ENCODE data around the gene ZC3H12C.

ZC3H12C gene

DNA sequence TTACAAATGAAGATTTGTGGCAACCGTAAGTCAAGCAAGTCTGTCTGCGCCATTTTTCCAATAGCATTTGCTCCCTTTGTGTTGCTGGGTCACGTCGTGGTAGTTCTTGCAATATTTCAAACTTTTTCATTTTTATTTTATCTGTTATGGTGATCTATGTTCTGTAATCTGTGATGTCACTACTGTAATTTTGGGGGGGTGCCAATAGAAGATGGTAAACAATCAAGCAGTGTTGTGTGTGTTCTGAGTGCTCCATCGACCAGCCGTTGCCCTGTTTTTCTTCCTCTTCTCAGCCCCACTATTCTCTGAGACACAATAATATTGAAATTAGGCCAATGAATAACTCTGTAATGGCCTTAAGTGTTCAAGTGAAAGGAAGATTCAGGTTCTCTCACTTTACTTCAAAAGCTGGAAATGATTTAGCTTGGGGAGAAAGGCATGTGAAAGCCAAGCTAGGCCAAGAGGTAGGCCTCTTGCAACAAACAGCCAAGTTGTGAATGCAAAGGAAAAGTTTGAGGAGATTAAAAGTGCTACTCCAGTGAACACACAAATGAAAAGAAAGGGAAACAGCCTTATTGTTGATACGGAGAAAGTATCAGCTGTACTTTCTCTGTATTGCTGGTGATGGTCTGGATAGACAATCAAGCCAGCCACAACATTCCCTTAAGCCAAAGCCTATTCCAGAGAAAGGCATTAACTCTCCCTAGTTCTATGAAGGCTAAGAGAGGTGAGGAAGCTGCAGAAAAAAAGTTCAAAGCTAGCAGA lies 7.5 kb downstream of the ZC3H12C start:
- DNase-seq: no peak

DNA sequence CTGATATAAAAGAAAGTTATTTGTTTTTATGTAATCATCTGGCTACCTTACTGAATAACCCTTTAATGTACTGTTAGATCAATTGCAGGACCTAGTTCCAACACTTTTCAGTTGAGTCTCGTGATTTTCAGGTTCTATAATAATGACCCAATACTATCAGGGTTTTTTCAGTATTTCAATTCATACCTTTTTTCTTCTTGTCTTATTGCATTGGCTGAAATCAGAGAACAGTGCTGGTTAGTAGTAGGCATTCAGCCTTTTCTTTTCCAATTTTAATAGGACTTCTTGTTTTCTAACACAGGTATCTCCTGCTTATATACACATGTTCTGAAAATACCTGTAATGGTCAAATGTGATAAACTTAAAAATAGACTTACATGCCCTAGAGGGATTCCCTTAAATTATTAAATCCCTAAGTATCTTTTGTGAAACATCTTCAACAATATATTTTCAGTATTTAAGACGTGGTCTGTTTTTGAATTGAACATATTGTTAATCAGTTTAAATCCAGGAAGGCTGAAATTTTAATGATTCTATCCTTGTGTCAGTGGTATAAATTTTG lies 13.6 kb downstream of the ZC3H12C start:
- DNase-seq: no peak

DNA sequence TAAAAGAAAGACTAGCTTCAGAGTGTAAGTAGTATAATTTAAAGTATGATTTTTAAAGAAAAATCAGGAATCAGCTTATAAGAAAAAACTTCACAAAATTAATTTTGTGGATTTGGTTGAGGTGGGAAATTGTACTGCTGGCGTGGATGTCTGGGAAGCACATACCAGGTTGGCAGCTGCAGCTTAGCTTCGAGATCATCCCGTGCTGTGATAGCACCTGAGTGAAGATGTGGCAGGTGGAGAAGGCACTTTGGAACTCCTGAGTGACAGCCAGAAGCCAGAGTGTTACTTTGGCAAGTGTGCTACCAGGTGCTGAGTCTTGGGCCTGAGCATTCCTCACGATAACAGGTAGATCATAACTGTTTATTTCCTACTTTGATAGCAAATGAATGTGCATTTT lies 17.7 kb downstream of the ZC3H12C start:
- no peak for DNase-seq

DNA sequence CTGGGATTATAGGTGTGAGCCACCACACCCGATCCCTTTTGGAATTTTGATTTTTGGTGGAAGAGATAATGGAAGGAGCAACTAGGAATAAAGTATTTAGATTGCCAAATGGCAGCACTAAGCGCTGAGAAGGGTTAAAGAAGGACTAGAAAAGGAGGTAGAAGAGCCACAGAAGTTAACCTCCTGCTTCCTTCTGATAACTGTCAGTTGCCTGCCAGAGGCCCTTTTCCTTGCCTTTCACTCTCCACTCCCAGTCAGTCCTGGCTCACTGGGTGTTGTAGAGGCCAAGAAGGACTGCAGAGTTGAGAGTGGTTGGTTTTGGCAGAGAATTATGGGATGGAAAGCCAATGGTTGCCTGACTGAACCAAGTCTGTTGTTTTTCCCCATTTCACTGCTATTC lies 19.3 kb downstream of the ZC3H12C start:
- no peak for DNase-seq

DNA sequence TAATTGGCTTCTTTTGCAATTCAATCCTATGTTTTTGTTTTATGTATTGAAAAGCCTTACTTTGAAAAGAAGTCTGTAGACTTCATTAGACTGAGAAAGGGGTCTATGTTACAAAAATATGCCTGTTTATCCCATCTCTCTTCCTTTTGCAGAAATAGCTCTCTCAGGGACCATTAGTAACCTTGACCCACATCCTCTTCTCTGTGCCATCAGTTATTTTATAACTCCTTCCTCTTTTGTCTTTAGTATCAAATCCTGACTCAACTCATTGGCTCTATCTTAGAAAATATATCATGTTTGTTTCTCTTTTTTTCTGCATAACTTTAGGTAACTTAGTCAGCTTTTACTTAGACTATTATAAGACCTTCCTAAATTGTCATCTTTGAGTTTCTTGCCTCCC lies 20.3 kb downstream of the ZC3H12C start:
- DNase-seq: no peak

DNA sequence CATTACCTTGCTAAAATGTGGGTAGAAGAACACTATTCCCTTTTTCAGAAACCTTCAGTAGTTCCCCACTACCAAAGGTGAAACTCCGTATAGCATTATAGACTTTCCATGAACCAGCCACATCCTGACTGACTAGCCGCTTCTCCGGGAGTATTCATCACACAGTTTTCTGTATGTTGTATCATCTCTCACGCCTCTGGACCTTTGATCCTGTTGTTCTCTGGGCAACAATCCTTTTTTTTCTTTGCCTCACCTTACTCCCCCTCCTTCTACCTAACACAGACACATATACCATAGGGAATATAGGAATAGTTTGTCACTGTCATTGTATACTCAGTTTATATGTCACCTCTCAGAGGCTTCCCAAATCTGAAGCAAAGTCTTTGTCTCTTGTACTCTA lies 20.8 kb downstream of the ZC3H12C start:
- DNase-seq: no peak

DNA sequence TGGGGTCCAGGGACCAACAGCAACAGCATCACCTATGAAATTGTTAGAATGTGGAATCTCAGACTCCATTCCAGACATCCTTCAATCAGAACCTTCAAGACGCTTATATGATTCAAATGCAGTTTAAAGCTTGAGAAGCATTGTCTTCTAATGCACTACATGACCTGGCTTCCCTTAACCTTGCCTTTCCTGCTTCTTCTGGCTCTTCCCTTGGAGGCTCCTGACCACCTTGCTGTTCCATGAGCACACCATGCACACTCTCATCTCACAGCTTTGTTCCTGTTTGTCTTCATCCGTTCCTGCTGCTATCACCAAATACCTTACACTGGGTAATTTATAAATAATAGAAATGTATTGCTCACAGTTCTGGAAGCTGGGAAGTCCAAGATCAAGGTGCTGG lies 26.1 kb downstream of the ZC3H12C start:
- no peak for DNase-seq

DNA sequence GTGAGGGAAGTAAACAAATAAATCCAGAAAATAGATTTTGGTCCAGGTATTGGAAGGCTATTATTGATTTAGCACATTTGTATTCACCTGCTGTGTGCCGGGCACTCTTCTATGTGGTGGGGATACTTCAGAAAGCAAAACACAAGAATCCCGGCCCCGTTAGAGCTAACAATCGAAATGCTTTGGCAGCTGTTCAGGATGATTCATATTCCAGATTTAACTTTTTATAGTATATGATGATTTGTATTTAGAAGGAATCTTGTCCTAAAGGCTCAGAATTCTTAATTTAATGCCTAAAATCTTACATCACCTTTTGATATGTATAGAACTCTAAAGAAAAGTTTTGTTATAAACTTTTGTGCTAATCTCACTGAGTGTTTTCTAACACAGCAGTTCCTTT lies 28.0 kb downstream of the ZC3H12C start:
- DNase-seq: no peak

DNA sequence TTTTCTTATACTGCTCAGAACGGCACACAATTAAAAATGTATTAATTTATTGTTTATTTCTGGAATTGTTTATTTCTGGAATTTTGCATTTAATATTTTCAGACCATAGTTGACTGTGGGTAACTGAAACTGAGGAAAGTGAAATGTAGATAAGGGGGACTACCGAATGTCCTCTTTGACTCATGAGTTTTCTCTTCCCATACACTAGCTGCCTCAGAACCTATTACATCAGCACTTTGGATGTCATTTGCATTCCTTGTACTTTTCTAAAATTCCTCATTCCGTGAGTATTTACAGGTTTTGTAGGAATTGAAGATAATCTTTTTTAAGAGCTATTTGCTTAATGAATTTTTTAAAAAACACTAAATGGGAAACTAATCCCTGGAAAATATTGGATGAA lies 29.8 kb downstream of the ZC3H12C start:
- DNase-seq: no peak

DNA sequence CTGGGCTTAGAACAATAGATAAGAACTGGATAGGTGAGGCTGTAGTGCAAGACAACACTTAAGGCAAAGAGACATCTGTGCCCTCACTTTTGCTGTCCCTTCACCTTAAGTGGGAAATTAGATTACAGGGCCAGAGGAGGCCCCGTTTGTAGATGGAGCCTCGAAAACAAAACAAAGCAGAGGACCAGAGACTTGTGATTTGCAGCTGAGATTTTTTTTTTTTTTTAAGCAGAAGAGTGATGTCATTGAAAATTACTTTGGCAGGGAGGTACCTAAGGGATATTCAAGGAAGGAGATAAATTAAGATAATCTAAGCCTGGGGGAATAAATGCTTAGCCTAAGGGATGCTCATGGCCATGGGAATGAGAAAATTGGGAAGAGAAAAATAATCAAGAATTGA lies 31.4 kb downstream of the ZC3H12C start:
- DNase-seq: no peak

DNA sequence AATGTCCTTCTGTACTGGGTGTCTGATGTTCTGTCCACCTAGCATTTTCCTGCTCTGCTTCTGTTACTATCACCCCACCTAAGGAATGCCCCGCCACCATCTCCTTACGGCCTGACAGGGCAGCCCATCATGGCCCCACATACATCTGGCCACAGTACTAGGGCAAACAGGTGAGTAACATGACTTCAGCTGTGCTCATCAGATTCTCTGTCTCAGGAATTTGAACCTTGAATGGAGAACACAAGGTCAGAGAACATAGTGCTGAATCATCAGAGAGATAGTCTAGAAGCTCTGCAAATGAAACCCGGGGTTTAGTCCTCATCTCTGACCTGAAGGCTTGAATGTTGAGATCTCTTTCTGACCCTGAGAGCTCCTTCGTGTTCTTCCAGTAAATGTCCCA lies 32.4 kb downstream of the ZC3H12C start:
- DNase-seq: no peak

DNA sequence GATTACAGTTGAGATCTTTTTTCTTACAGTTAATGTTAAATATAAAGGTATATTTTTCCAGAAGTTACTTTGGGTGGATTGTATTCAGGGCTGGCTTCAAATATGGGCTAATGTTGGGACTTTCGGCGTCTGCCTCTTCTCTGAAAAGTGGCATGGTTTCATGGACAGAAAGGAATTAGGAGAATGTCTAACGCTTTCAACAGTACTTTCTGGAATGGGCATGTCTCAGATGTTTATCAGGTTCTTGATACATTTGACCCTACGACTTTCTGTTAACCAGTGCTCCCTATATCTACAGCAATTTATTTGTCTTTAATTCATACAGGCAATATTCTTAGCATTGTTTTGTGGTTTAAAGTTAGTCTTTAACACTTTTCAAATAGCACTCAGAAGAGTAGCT lies 33.7 kb downstream of the ZC3H12C start:
- DNase-seq: no peak

DNA sequence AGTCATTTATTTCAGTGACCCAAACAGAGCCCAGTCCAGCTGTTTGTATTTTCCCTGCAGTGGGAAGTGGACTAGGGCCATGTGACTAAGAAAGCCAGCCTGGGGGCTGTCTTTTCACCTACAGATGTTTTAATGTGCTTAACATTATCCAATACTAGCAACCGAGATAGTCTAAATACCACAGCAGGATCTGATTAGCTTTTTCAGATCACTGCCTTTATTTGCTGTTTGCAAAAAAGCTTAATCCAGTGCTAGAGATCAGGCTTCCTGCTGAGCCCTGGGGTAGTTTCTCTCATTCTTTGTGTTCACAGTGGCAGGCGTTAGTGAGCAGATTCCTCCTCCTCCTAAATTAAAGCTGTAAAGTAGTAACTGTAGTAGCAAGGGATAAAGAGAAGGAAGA lies 35.0 kb downstream of the ZC3H12C start:
- no peak for DNase-seq

DNA sequence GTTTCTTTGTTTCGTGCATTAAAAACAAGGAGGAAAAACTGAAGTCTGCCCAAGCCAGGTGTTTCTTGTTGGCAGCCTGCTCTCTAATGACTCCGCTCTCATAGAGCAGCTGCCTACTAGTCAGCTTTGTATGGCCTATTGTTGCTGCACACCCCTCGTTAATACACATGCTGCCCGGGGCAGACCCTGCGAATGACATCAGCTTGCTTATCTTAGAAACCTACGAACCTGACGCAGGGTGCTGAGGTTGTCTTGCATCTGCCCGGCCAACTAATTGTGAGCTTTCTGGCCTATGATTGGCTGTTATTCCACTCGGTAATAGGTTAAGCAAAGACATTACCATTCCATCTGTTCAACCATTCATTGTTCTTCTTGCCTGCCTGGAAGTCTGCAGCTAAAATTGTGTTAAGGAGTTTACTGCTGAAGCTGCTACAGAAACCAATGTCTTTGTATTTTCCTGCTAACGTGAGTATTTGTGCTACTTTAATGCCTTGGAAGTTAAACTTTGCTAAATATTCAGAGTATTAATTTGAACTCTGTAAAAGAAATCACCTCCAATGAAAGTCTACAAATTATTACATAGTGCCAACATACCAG lies 37.5 kb downstream of the ZC3H12C start:
- peak; percentile 99 for DNase-seq

DNA sequence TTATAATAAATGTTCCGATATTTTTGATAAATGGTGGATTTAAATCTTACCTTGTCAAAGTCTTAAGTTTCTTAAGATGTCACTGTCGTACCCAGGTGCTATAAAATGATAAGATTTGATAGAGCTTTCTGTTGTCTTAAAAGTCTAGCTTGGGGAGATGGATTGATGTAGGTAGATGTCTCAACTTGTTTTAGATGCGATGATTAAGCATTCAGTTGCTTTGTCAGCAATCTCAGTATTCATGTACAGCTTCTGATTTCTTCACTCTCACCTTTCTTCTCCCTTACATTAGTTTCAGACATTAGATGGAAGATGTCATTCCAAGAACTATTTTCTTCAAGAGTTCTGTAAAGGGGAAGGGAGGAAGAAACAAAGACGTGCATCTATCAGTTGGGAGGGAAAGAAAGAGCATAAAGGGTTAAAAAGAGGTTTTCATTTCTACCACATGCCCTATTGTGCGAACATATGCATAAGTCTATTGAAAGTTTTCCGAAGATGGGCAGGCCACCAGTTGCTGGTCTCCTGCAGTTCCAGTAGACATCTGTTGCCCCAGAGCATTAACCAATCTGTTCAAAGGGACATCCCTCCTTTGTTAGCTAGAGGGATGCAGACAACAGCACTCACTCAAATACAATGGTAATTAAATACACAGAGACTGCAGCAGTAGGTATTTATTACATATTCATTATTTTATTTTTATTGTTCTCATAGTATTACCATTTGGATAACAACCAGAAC lies 38.4 kb downstream of the ZC3H12C start:
- DNase-seq: peak; percentile 14

DNA sequence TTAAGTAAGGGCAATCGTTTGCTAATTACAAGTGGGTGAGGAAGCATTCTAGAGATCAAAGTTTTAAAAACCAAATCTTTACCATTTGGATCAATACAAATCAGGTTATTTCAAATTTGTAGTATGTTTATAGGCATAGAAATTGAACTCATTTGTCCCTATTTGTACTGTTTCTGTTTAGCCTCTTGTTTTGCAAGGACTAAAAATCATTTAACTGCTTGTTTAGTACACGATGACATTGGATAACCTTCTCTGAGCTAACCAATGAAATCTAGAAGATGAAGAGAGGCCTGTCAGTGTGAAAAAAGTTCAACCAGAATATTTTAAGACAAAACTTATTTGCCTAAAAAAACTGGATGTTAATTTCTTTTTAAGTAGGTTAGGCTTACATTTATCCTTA lies 40.0 kb downstream of the ZC3H12C start:
- DNase-seq: no peak

DNA sequence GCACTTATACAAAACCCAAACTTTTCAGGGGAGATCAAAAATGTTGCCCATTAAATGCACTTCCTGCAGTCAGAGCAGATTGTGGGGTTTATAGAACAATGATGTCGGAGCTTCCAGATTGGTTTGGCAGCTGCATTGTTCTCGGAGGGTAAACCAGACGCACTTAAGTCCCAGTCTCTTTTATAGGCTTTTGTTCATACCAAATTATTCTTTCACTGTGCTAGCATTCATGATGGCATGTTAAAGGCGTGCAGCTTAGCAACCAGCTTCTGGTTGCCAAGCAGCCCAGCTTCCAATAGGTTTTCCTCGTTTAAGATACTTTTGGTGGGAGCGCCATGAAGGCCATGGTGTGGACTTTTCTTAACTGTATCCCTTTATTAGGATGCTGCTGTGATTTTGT lies 40.9 kb downstream of the ZC3H12C start:
- peak; percentile 78 for DNase-seq

DNA sequence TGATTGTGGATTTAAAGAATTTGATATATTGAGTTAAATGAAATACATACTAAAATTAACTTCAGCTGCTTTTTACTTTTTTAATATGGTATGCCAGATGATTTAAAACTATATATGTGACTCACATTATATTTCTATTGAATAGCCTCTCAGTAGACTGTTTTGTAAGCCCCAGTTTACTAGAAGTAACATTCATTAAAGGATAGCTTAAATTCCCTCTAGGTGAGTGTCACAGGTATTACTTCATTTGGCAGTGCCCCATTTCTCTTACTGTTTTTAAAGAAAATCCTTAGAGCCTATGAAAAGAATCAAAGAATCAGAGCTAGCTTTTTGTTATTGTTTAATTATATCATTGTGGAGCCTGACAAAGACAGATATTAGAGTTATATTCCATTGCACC lies 48.6 kb downstream of the ZC3H12C start:
- no peak for DNase-seq

DNA sequence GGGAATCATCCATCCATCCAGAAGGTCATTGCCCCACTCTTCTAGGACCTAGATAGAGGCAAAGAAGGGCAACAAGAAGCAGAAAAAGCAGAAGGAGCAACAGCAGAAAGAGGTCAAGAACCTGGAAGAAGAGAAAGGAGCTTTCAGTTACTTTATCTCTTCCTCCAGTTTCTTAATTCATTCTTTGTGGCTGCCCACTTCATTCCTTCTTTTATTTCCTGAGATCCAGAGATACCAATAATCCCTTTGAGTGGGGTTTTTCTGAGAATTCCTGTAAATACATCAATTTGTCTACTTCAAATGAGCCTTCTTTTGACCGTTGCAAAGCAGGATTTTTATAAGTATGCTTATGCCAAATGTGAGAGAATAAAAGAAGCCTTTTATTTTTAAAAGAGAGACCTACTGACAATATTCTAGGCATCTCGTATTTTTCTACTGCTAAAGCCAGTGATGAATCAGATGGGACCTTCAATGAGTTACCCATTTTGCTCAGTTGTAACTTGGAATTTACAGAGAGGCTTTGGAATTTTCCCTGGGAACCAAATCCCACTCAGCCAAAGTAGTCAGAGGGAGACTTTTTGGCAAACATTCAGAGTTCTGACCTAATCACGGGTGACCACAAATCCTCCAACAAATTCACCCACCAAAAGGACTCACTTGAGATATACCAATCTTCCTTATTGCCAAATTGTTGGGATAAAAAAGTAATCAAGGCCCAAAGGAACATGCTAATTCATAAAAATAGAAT lies 54.9 kb downstream of the ZC3H12C start:
- DNase-seq: no peak

DNA sequence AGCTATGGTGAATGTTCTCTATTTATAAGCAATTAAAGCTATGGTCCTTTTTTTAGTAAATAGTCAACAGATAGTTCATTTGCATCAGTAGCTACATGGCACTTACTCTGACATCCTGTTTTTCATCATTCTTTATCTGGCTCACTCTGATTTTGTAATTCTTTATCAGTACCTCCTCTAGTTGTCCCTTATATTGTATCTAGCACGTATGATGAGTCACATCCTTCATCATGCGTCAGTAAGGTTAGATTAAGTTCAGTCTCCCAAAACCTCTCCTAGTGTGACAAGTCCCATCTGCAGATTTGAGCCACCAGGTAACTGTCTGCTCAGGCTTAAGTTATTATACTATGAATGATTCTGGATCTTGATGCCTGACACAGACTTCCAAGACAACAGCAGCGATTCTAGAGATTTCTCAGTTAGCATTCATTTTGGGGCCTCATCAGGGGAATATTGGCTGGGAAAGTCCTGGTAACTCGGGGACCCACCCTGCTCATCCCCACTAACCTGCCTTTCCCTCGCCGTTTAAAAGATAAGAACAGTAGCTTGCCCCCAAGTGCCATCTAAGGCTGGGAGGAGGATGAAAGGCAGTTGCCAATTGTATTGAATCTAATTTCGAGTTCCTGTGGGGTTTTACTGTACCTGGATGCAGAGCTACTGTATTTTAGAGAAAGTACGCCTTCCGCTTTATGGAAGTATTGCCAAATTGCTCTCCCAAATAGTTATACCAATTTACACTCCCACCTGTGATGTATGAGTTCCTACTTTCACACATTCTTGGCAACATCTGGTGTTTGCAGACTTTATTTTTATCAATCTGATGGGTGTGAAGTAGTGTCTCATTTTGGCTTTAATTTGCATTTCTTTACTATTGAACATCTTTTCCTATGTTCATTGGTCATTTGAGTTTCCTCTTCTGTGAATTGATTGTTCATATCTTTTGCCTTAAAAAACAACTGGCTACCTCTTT lies 55.9 kb downstream of the ZC3H12C start:
- no peak for DNase-seq

DNA sequence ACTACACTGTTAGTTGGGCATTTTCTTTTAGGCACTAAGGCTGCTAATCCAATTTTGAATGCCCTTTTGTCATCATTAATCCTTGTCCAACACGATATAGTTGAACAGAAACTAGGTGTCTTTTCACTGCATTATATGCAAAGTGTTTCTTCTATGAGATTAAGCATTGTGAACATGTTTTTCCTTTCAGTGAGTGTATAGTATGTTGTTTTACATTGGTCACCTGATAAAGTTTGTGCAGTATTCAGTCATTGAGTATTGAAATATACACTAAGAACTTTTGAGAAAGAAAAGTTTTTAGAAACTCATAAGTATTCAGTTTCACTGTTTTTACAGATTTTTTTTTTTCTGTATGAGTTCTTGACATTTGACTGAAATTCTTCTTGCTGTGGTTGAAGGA lies 59.0 kb downstream of the ZC3H12C start:
- DNase-seq: no peak

DNA sequence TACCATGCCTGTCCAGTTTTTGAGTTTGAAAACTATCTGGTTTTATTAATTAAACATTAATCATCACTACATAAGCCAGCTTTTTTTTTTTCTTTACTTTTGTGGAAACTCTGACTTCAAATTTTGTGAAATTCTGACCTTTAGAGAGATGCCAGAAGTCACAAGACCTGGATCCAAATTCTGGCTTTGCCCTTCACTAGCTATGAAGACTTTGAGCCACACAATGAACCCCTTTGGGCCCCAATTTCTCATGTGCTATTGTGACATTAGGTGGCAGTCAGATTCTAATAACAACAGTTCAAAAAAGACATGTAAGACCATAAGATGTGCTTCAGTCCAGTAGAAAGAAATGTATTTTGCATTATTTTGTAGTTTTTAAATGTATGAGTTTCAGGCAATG lies 60.3 kb downstream of the ZC3H12C start:
- DNase-seq: no peak
